Brain microvascular endothelial cell (primary cell): ENCODE results near the gene APBB1IP.

Experiments used
- DNase-seq: peaks from one replicate; pipeline ENCODE4 v3.0.0-alpha.2; 2020
- H3K27ac ChIP-seq: fragments of 250-450 bp; sonication (Bioruptor Pico); 2 replicates; pipeline ENCODE4 v1.5.1; 2020; ENCODE audit warnings: mild to moderate bottlenecking, moderate library complexity
- H3K27me3 ChIP-seq: fragments of 250-450 bp; sonication (Bioruptor Pico); replicated peaks from 2 replicates; pipeline ENCODE4 v1.5.1; 2020; ENCODE audit warnings: mild to moderate bottlenecking
- H3K36me3 ChIP-seq: fragments of 250-450 bp; sonication (Bioruptor Pico); replicated peaks from 2 replicates; pipeline ENCODE4 v1.5.1; 2020; ENCODE audit warnings: mild to moderate bottlenecking
- H3K4me3 ChIP-seq: 2 replicates; pipeline ENCODE4 v1.5.1; 2011; ENCODE audit warnings: low read depth, mild to moderate bottlenecking, control low read depth, low read length, moderate library complexity
- in situ Hi-C: cut with HindIII; loops from 2 replicates; pipeline ENCODE4 v1.10.0; 2017; ENCODE audit warnings: low sequenced_read_pairs, low pct_ligation_motif_present
- TF ChIP-seq, protein P1 (sequence below): IDR thresholded peaks from 2 replicates; pipeline ENCODE4 v1.5.1; 2011; ENCODE audit warnings: low read depth, mild to moderate bottlenecking, moderate library complexity, low read length, control low read depth, inconsistent platforms; ENCODE audit errors: missing control alignments

APBB1IP gene

GRCh38 chr10:26543567-26544306 lies 105.6 kb downstream of the APBB1IP start:
- TF ChIP-seq, protein P1, sequence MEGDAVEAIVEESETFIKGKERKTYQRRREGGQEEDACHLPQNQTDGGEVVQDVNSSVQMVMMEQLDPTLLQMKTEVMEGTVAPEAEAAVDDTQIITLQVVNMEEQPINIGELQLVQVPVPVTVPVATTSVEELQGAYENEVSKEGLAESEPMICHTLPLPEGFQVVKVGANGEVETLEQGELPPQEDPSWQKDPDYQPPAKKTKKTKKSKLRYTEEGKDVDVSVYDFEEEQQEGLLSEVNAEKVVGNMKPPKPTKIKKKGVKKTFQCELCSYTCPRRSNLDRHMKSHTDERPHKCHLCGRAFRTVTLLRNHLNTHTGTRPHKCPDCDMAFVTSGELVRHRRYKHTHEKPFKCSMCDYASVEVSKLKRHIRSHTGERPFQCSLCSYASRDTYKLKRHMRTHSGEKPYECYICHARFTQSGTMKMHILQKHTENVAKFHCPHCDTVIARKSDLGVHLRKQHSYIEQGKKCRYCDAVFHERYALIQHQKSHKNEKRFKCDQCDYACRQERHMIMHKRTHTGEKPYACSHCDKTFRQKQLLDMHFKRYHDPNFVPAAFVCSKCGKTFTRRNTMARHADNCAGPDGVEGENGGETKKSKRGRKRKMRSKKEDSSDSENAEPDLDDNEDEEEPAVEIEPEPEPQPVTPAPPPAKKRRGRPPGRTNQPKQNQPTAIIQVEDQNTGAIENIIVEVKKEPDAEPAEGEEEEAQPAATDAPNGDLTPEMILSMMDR, result no peak
- Histone ChIP-seq H3K4me3 (no peak overlapping the region), H3K36me3 (no peaks in the 10 kb centered on the region), H3K27me3 (no peaks in the 10 kb centered on the region), H3K27ac (no peak overlapping the region)
- in situ Hi-C loops, result no loop called here
- no peak for DNase-seq

- in situ Hi-C loops, result no loop called here
- no peaks in the 10 kb centered on the region for H3K27me3 ChIP-seq
- no peak overlapping the region for H3K27ac ChIP-seq
- no peaks in the 10 kb centered on the region for H3K36me3 ChIP-seq
- TF ChIP-seq, protein P1, result no peak
- no peak overlapping the region for H3K4me3 ChIP-seq
- DNase-seq, result no peak
Observed at GRCh38 chr10:26544932-26545331, 106.8 kb downstream of the APBB1IP start.

DNA sequence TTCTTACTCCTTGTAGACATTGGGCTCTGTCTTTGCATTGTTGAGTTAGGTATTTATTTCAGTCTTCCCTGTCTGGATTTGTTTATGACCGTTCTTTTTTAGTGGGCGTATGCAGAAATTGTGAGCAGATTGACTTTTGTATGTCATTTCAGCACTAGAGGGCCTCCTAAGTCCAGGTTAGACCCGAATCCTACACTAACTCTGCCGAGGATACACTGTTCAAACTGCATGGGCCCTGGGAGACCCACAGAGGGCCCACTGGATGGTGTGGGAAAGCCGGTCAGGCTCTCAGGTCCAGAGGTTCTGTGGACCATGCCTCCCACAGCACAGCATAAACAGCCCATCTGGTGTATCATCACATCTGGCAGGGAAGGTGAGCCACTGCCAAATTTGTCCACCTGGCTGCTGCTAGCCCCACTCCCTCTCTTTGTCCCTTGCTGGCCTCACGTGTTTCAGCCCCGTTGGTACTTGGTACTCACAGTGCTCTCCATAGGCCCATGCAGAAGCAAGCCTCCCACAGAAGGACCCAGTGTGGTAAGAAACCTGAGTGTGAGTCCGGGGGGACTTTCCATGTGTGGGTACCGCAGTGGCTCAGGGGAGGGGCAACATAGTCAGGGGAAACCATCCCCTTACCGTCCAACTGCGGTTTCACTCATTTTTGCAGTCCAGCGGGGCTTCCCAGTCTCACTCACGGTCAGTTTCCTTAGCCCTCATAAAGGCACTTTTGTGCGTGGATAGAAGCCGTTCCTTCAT lies 112.8 kb downstream of the APBB1IP start:
- no peaks in the 10 kb centered on the region for H3K36me3 ChIP-seq
- no peaks in the 10 kb centered on the region for H3K27me3 ChIP-seq
- no peak overlapping the region for H3K27ac ChIP-seq
- H3K4me3 ChIP-seq, result no peak overlapping the region
- in situ Hi-C loops, result no loop called here
- no peak for DNase-seq
- TF ChIP-seq, protein P1, result peak; percentile 36

- no peak overlapping the region for H3K4me3 ChIP-seq
- H3K27me3 ChIP-seq, result no peaks in the 10 kb centered on the region
- H3K27ac ChIP-seq, result no peak overlapping the region
- in situ Hi-C loops, result no loop called here
- no peak for DNase-seq
- no peaks in the 10 kb centered on the region for H3K36me3 ChIP-seq
- TF ChIP-seq, protein P1, result no peak
Observed at GRCh38 chr10:26554246-26554645, 116.1 kb downstream of the APBB1IP start.

DNA sequence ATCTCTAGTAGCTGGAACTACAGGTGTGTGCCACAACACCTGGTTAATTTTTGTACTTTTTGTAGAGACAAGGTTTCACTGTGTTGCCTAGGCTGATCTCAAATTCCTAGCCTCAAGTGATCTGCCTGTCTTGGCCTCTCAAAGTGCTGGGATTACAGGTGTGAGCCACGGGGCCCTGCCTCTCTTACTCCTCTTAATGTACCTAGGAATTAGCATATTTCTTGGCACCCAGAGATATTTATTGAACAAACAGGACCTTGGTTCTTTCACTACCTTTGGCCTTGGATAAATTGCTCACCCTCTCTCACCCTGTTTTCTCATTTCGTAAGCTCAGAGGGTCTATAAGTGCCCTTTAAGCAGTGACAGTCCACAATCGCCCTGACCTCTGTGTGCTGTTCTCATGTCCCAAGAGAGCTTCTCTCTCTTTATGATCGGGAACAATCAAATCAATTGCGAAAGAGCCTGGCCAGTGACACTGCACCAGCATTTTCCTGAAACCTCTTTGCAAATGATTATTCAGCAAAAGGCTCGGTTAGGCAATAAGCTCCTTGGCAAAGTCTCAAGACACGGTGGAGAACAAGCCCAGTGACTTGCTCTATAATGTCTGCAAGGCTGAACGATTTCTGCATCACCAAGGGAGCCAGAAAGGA lies 117.7 kb downstream of the APBB1IP start:
- Histone ChIP-seq H3K27me3 (no peaks in the 10 kb centered on the region), H3K4me3 (no peak overlapping the region), H3K27ac (no peak overlapping the region), H3K36me3 (no peaks in the 10 kb centered on the region)
- TF ChIP-seq, protein P1, result no peak
- in situ Hi-C loops, result no loop called here
- DNase-seq, result no peak
